ENCODE measurements around the gene IL17RA. TPM values are rescaled to one million over a fixed set of nuclear protein-coding genes. Genes with fewer than 3 reads are reported as not detected.

IL17RA gene
- total RNA-seq, 1 donor = 24.8 TPM

DNA sequence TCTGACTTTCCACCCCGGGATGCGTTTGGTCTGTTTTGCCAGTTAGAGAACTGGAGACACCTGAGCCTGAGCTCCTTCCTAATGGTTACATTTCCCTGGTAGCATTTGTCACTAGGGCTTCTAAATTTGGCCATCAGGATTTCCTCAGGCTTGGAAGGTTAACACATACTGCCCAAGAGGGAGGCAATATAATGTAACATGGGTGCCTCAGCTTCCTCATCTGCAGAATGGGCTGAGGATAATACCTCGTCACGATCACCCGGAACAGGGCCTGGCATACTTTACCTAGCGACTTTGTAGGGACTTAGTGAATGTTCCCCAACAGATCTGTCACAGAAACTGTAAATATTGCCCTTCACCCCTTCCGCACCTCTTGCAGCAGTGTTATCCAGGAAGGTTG is 11.3 kb downstream of the IL17RA start:
- Histone ChIP-seq H3K27me3 (ENCODE audit: insufficient read depth, low read length) (no peaks in the 10 kb centered on the region), H3K4me3 (ENCODE audit: low read length) (no peak overlapping the region), H3K9me3 (ENCODE audit: low read depth, low read length) (no peaks in the 10 kb centered on the region), H3K4me1 (ENCODE audit: insufficient read depth, low read length) (peaks cover 94% of the 10 kb centered on the region)

DNA sequence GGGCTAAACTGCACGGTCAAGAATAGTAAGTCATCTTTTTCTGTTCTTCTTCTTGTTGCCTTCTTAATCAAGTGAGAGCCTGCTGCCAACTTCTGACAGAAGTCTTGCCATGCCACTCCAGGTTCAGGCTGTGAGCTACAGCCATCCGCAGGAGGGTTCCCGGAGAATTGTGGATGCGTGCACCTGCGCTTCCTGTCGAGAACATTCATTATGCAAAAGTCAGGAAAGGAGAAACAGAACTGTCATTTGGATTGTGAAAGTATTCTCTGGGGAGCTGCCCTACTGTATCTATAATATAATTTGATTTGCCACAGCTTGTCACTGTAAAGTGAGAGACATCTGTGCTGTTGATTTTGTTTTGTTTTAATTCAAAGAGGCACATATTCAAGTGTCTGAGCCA is 12.3 kb downstream of the IL17RA start:
- no peak overlapping the region for H3K4me3 ChIP-seq (ENCODE audit: low read length)
- H3K4me1 ChIP-seq (ENCODE audit: insufficient read depth, low read length) = peaks cover 94% of the 10 kb centered on the region

DNA sequence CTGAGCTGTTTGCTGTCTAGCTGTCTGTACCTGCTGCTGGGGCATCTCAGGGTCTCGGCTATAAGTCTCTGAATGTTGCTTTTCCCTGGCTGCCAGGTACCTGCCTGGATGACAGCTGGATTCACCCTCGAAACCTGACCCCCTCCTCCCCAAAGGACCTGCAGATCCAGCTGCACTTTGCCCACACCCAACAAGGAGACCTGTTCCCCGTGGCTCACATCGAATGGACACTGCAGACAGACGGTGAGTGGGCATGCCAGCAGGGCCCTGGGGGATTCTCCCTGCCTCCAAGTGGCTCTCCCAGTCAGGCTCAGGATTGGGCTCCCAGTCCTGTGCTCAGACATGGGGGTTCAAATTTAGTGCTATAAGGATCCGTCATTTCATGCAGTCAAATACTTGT is 12.9 kb downstream of the IL17RA start:
- no peak overlapping the region for H3K4me3 ChIP-seq (ENCODE audit: low read length)
- no peaks in the 10 kb centered on the region for H3K27me3 ChIP-seq (ENCODE audit: insufficient read depth, low read length)
- H3K9me3 ChIP-seq (ENCODE audit: low read depth, low read length) = no peaks in the 10 kb centered on the region
- H3K4me1 ChIP-seq (ENCODE audit: insufficient read depth, low read length) = peaks cover 94% of the 10 kb centered on the region

More for the DNA sequence above, 12.3 kb downstream of the IL17RA start:
- Histone ChIP-seq H3K9me3 (ENCODE audit: low read depth, low read length) (no peaks in the 10 kb centered on the region), H3K27me3 (ENCODE audit: insufficient read depth, low read length) (no peaks in the 10 kb centered on the region)

DNA sequence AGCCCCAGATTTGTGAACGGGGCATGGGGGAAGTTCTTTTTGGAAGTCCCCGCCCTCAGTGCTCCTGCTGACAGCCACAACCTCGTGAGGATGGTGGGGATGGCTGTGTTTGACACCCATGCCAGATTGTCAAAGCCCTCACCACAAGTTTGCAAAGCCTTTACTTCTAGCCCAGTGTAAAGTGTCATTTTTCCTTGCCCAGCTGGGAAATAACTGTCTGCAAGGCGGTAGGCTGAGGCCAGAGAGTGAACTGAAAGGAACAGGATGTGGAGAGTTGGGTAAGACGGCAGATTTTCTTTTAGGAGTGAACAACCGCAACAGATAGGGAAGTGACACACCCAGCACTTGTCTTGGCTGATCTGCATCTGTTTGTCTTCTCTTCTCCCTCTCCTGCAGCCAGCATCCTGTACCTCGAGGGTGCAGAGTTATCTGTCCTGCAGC is 13.6 kb downstream of the IL17RA start:
- Histone ChIP-seq H3K4me3 (ENCODE audit: low read length) (no peak overlapping the region), H3K9me3 (ENCODE audit: low read depth, low read length) (no peaks in the 10 kb centered on the region), H3K27me3 (ENCODE audit: insufficient read depth, low read length) (no peaks in the 10 kb centered on the region), H3K4me1 (ENCODE audit: insufficient read depth, low read length) (peaks cover 94% of the 10 kb centered on the region)

DNA sequence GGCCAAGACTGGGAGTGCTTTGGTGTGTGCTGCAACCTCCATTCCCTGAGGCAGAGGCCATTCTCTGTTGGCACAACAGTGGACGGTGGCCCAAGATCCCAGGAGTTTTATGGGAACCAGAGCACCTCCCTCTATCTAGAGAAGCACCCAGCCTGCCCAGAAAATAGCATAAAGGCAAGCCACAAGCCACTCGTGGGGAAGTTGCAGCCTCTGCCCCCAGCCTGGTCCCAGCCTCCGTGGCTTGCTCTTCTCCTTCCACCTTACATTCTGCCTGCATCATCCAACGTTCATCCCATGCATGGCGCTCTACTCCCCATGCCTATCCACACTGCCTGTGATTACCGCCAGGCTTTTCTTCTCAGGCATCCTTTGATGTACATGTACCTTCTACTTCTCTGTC is 15.8 kb downstream of the IL17RA start:
- no peak overlapping the region for H3K4me3 ChIP-seq (ENCODE audit: low read length)
- peaks cover 100% of the 10 kb centered on the region for H3K4me1 ChIP-seq (ENCODE audit: insufficient read depth, low read length)
- no peaks in the 10 kb centered on the region for H3K27me3 ChIP-seq (ENCODE audit: insufficient read depth, low read length)
- no peaks in the 10 kb centered on the region for H3K9me3 ChIP-seq (ENCODE audit: low read depth, low read length)

DNA sequence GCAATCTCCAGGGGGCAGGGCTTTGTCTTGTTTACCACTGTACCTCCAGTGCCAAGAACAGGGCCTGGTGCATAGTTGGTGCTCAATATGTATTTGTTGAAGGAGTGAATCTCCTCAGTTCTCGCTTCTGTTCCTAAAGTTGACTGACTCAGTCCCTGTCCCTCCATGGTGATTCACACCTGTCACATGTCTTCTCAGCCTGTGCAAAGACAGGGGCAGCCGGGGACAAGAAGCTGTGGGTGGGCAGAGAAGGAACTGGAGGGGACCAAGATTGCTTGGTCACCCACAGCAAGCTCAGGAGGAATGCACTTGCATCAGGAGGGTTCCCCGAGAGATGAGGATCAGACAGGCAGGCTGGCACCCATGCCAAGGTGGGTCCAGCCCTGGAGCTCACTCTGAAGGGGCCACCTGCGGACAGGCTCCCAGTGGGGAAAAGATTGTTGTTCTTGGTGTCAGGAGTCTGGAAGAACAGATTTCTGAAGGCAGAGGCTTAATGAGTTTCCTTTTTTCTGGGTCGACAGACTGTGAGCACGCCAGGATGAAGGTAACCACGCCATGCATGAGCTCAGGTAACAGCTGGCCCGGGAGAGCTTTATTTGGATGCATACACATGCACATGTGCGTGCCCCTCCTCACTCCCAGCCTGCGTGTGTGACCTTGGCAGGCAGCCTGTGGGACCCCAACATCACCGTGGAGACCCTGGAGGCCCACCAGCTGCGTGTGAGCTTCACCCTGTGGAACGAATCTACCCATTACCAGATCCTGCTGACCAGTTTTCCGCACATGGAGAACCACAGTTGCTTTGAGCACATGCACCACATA is 16.9 kb downstream of the IL17RA start:
- Histone ChIP-seq H3K4me1 (ENCODE audit: insufficient read depth, low read length) (peaks cover 100% of the 10 kb centered on the region), H3K9me3 (ENCODE audit: low read depth, low read length) (no peaks in the 10 kb centered on the region), H3K4me3 (ENCODE audit: low read length) (no peak overlapping the region), H3K27me3 (ENCODE audit: insufficient read depth, low read length) (no peaks in the 10 kb centered on the region)

DNA sequence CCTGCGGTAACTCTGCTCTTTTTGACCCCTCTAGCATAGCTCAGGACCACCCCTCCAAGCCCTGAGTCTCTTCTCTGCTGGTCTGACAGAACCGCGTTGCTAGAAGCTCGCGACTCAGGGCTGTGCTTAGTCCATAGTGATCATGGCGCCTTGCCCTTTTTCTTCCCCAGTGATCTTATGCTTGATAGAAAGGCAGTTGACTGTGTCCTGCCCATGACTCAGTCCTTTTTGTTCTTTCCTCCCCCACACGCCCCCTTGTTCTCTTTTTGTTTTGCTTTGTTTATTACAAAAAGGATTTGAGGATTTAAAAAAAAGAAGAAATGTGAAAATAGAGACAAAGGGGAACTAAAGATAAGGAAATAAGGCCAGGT is 17.5 kb downstream of the IL17RA start:
- Histone ChIP-seq H3K4me3 (ENCODE audit: low read length) (no peak overlapping the region), H3K9me3 (ENCODE audit: low read depth, low read length) (no peaks in the 10 kb centered on the region), H3K4me1 (ENCODE audit: insufficient read depth, low read length) (peaks cover 100% of the 10 kb centered on the region), H3K27me3 (ENCODE audit: insufficient read depth, low read length) (no peaks in the 10 kb centered on the region)

DNA sequence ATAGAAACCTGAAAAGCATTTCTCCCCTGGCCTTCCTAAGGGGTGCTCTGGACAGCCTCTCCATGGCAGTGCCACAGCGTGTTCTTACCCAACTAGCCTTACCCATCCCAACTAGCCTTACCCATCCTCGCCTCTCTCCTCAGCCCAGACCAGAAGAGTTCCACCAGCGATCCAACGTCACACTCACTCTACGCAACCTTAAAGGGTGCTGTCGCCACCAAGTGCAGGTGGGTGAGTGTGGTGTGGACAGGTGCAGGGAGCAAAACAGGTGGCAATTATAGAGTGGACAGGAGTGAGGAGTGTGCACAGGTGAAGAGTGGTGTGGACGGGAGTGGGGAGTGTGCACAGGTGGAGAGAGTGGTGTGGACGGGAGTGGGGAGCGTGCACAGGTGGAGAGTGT is 18.6 kb downstream of the IL17RA start:
- H3K4me3 ChIP-seq (ENCODE audit: low read length) = no peak overlapping the region
- no peaks in the 10 kb centered on the region for H3K27me3 ChIP-seq (ENCODE audit: insufficient read depth, low read length)
- peaks cover 100% of the 10 kb centered on the region for H3K4me1 ChIP-seq (ENCODE audit: insufficient read depth, low read length)
- H3K9me3 ChIP-seq (ENCODE audit: low read depth, low read length) = no peaks in the 10 kb centered on the region

DNA sequence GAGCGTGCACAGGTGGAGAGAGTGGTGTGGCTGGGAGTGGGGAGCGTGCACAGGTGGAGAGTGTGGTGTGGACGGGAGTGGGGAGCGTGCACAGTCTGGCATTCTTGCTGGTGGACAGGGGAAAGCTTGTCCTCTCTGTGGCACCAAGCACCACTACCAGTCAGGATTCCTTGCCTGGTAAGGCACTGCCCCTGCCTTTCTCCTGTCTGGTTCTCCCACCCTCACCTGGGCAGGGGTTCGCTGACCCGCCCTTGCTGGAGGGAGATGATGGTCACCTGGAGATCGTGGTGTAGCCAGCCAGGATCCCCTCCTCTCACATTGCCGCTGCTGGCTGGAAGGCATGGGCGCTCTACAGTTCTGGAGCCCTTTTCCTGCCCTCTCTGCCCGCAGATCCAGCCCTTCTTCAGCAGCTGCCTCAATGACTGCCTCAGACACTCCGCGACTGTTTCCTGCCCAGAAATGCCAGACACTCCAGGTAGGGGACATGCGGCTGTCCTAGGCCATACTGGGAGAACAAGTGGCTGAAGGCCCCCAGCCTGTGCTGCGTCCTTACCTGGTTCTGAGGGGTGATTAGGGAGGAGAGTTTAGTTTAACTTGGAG is 19.6 kb downstream of the IL17RA start:
- H3K27me3 ChIP-seq (ENCODE audit: insufficient read depth, low read length) = no peaks in the 10 kb centered on the region
- H3K4me3 ChIP-seq (ENCODE audit: low read length) = no peak overlapping the region
- no peaks in the 10 kb centered on the region for H3K9me3 ChIP-seq (ENCODE audit: low read depth, low read length)
- peaks cover 100% of the 10 kb centered on the region for H3K4me1 ChIP-seq (ENCODE audit: insufficient read depth, low read length)

DNA sequence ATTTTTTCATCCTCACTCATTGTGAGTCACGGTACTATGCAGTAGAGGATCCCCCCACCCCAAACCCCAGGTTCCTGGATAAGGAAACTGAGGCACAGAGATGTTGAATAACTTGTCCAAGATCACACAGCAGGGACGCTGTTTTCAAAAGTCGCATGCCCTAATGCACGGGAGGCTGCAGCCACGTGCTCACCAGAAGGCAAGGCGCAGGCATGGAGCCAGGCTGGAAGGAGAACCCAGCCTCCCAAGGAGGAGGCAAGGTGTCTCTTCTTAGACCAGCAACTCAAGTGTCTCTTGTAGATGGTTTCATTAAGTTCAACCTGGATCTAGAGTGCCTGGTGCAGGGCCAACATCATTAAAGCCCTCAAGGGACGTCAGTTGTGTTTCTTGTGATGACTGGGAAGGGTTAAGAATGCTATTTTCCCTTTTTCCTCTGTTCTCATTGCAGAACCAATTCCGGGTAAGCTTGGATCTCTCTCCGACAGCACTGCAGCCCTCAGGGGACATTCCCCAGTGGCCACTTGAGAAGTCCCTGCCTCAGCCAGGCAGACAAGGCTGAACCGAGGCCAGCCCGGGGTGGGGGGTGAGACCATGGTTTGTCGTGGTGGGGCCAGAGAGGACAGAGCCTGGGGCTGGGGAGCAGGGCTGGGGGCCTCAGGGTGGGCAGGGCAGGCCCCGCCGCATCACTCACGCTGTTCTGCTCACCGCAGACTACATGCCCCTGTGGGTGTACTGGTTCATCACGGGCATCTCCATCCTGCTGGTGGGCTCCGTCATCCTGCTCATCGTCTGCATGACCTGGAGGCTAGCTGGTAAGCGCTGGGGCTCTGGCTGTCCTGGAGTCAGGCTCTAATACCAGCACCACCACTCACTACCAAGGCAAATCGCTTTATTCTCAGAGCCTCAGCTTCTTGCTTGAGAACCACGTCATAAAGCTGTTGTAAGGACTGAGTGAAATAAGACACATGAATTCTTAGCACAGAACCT is 20.6 kb downstream of the IL17RA start:
- peaks cover 100% of the 10 kb centered on the region for H3K4me1 ChIP-seq (ENCODE audit: insufficient read depth, low read length)
- no peak overlapping the region for H3K4me3 ChIP-seq (ENCODE audit: low read length)
- no peaks in the 10 kb centered on the region for H3K9me3 ChIP-seq (ENCODE audit: low read depth, low read length)
- H3K27me3 ChIP-seq (ENCODE audit: insufficient read depth, low read length) = no peaks in the 10 kb centered on the region

DNA sequence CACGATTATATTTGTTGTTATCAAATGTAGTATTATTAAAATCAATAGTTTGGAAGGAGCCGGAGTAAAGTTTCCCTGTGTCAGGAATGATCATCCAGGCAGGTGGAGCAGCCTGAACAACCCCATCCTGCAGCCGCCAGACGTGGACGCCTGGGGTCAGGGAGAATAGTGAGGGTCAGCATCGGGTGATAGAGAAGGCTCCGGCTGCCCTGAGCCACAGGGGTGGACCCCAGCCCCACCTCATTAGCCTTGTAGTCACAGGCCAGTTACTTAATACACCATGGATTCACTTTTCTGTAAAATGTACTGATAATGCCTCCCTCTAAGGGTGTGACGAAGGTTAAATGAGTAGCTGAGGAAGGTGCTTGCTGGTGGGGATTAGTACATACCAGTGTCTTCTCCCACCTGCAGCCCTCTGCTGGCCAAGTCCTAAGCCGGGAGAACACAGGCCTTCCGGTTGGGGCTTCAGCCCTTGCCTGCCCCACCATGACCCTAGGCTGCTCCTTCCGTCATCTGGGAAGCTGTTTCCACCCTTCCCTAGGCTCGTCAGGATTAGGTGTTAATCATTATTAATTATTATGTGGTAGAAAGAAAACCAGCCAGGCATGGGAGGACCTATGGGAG is 21.5 kb downstream of the IL17RA start:
- Histone ChIP-seq H3K4me1 (ENCODE audit: insufficient read depth, low read length) (peaks cover 98% of the 10 kb centered on the region), H3K9me3 (ENCODE audit: low read depth, low read length) (no peaks in the 10 kb centered on the region), H3K27me3 (ENCODE audit: insufficient read depth, low read length) (no peaks in the 10 kb centered on the region), H3K4me3 (ENCODE audit: low read length) (no peak overlapping the region)

DNA sequence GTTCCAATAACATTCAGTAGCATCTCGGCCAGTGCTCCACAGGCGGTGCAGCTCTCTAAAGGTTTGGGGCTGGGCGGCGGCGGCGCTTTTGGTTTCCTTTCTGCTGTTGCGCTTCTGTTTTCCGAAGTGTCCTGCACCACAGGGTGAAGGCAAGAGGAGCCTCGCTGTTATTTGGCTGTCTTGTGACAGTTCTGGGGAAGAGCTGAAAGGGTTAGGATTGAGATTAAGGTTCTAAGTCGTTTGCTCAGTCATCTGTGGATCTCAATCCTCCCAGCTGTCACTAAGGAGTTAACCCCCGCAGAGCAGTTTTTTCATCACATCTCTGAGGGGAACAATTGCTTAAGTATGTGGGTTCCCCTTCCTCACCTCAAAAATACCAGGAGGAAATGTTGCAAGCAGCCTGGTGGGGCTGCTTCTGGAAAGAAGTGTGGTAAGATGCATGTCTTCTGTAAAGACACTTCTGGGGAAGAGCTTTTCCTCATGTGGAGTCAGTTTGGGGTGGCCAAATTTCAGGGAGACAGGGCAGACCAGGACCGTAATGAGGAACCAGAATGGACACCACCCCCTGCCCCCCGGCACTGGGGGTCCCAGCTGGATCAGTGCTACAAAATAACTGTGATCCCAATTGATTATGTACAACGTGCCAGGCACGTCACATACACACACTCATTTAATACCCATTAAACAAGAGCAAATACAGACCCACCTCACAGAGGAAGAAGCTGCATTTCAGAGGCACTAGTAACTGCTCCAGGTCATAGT is 22.2 kb downstream of the IL17RA start:
- Histone ChIP-seq H3K4me3 (ENCODE audit: low read length) (no peak overlapping the region), H3K4me1 (ENCODE audit: insufficient read depth, low read length) (peaks cover 98% of the 10 kb centered on the region)

DNA sequence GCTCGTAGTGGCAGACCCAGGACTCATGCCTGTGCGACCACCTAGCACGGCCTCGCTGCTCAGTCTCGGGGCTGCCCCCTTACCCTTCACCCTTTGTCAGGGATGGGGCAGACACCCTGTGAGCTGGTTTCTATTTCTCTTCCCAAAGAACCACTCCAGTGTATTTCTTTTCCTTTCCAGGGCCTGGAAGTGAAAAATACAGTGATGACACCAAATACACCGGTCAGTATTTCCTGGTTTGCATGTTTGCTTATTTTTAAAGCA is 22.7 kb downstream of the IL17RA start:
- Histone ChIP-seq H3K27me3 (ENCODE audit: insufficient read depth, low read length) (no peaks in the 10 kb centered on the region), H3K9me3 (ENCODE audit: low read depth, low read length) (no peaks in the 10 kb centered on the region), H3K4me1 (ENCODE audit: insufficient read depth, low read length) (peaks cover 98% of the 10 kb centered on the region), H3K4me3 (ENCODE audit: low read length) (no peak overlapping the region)

More for the DNA sequence above, 22.2 kb downstream of the IL17RA start:
- Histone ChIP-seq H3K9me3 (ENCODE audit: low read depth, low read length) (no peaks in the 10 kb centered on the region), H3K27me3 (ENCODE audit: insufficient read depth, low read length) (no peaks in the 10 kb centered on the region)
